G401.6 (cell line): ENCODE results near the gene NKAIN1.
"Not testable (repeated sequence)": the region's sequence is repeated elsewhere in the genome, so short reads cannot be mapped to it uniquely, and the experiment has no call there.

Source experiments
- FAIRE-seq: peaks from 2 replicates; lab custom pipeline; 2012; peaks lifted over from hg19 to GRCh38; lab: Jason Lieb, UNC

Gene NKAIN1

DNA sequence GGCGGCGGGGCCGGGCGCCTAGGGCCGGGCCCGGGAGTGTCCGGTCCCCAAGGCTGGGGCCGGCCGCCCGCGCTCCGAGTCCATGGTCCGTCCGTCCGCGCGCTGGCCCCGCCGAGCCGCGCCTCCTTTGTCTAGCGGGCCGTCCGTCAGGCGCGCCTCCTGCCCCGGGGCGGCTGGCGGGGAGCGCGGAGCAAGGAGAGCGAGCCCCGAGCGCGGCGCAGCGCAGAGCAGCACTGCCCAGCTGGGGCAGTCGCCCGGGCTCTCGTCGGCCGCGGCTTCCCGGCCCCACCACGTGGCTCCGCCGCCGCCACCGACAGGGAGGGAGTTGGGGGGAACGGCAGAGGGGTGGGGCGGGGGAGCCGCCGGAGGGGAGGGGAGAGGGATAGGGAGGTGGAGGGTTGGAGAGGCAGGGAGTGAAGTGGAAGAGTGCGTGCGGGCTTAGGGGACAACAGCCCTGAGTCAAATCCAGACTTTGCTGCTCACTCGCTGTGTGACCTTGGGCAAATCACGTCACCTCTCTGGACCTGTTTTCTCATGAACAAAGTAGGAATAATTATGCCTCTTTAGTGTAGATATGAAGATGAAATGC is at the start of gene NKAIN1:
Gene NKAIN1, minus strand, starts transcription at position 235 of the 589 bp plus-strand sequence. CDS start 340 bp downstream, outside the sequence.
- FAIRE-seq, result no peak

DNA sequence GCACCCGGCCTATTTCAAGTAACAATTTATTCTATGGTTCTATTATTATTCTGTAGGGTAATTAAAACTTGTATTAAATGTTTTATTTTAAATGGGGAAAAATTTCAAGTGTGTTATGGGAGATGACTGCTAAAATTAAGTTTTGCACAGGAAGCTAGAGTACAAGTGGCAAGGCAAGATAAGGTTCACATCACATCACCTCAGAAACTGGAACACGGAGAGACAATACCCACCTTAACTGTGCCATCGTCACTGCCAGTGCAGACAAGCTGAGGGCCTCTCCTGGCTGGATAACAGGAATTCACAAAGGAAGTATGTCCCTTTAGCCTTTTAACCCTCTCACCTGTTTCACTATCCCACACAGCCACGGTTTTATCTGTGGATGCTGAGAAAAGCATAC is 49.3 kb upstream of the NKAIN1 start:
- no peak for FAIRE-seq

DNA sequence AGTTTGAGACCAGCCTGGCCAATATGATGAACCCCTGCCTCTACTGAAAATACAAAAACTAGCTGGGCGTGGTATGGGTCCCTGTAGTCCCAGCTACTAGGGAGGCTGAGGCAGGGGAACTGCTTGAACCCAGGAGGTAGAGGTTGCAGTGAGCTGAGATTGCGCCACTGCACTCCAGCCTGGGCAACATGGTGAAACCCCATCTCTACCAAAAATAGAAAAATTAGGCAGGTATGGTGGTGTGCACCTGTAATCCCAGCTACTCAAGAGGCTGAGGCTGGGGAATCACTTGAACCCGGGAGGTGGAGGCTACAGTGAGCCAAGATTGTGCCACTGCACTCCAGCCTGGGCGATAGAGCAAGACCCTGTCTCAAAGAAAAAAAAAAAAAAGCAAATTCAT is 48.1 kb upstream of the NKAIN1 start:
- not testable (repeated sequence) for FAIRE-seq

DNA sequence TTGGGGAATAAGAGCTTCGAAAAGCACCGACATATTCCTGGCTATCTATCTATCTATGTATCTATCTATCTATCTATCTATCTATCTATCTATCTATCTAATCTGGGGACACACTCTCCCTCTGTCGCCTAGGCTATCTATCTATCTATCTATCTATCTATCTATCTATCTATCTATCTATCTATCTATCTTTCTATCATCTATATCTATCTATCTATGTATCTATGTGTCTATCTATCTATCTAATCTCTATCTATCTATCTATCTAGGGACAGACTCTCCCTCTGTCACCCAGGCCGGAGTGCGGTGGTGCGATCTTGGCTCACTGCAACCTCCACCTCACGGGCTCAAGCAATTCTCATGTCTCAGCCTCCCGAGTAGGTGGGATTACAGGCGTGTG is 42.7 kb upstream of the NKAIN1 start:
- not testable (repeated sequence) for FAIRE-seq

DNA sequence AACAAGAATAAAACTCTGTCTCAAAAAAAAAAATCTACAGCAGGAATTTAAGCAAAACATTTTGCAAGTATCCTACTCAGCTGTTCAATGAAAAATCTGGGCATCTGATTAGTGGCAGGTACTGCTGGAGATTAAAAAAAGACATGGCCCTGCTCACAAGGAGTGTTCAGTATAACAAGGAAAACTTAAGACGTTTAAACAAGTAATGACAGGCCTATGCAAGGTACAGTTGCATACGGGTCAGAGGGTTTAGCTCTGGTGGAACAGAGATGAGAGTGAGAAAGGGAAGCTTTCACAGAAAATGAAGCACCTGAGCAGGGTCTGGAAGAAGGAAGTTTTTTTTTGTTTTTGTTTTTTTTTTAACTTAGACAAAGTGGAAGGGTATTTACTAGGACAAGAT is 33.9 kb upstream of the NKAIN1 start:
- FAIRE-seq, result no peak

DNA sequence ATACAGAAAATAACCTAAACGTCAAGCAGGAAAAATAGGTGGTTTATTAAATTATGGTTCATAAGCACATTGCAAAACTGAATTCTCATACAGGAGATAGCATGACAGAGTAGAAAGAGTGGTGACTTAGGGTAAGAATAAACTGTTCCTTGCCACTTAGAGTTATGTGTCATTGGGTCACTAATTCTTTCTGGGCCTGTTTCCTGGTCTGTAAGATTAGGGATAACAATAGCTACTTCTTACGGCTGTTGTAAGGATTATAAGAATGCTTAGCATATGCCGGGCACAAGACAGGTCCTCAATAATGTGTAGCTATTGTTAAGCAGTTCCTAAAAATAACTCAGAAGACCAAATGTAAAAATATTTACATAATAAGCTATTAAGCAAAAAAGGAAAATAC is 32.7 kb upstream of the NKAIN1 start:
- FAIRE-seq, result no peak

DNA sequence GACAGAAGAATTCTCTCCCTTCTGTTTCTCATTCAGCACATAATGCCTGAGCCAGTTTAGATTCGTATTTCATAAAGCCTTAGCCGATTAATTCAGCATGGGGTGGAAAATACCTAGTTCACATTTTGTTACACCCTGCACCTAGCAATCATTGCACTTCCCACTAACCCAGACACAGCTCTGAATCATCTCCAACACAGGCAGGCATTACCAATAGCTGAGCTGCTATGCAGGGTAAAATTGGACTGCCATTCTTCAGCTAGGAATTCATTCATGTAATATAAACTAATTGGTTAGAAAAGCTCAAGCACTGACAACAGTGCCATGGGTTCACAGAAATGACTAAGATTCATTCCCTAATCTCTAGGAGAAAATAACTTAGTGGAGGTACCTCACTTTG is 26.9 kb upstream of the NKAIN1 start:
- FAIRE-seq, result no peak

DNA sequence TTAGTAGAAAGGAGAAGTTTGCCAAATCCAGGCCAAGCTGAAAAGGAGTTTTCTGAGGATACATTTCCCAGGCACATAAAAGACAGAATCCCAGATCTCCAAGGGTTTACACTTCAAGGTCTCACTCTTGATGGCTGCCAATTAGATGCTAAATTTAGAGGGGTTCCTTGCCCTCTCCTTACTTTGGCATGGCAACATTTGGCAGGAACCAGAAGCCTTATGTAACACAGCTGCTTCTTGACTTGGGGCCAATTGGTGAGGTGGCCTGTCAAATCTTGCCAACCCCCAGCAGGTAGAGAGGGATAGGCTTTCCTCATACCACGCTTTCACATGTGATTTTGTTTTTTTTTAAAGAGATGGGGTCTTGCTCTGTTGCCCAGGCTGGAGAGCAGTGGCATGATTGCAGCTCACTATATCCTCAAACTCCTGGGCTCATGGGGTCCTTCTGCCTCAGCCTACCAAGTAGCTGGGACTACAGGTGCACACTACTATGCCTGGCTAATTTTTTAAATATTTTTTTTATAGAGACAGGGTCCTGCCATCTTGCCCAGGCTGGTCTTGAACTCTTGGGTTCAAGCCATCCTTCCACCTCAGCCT is 25.2 kb upstream of the NKAIN1 start:
- no peak for FAIRE-seq

DNA sequence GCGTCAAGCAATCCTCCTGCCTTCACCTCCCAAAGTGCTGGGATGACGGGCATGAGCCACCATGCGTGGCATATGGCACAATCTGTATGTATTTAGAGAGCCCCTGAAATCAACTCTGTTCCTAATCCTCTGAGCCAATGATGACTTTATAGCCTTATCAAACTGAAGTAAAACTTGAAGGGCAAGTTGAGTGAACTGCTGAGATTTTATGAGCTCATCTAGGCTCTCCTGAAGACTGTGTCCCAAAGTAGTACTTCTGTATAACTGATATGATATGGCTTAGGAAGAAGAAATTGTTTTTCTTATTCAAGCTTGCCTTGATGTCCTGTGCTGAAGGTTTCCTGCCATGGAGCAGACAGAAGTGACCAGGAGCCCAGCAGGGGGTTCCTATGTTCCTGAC is 23.7 kb upstream of the NKAIN1 start:
- no peak for FAIRE-seq

DNA sequence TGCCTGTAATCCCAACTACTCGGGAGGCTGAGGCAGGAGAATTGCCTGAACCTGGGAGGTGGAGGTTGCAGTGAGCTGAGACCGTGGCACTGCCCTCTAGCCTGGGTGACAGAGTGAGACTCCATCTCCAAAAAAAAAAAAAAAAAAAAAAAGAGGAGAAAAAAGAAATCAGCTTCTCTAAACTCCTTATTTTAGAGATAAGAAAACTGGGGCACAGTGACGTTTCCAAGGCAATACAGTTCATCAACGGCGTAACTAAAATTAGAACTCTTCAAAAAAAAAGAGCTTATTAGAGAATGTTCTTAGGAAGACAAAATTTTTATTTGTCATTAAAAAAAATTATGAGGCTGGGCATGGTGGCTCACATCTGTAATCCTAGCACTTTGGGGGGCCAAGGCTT is 22.7 kb upstream of the NKAIN1 start:
- not testable (repeated sequence) for FAIRE-seq

DNA sequence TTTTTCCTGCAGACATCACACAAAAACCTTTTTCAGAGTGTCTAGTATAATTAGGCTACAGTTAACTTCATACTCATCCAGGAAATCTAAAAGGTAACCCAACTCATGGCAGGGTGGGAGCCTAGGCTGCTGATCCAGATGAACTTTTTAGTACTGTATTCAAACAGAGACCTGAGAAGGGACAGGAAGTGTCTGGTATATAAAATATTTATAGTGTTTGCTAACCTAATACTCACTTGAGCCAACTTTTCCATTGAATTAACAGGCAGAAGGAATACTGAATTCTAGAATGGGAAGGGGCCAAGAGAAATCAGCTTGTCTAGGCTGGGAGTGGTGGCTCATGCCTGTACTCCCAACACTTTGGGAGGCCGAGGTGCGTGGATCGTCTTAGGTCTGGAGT is 22.2 kb upstream of the NKAIN1 start:
- no peak for FAIRE-seq

DNA sequence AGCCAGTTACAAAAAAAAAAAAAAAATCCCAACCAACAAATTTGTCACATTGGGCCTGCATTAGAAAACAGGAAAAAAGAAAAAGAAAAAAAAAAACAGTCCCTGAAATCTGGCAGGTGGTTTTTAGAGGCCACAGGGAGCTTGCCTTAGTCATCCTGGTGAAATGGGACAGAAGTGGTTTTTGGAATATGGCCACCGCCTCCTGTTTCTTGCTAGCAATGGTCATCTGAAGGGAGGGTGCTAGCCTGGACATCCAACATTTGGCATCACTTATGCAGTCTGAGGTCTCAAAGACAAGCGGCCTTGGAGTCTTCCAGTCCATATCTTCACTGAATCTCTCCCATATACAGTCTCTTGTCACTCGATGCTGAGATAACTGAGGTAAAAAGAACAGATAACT is 20.1 kb upstream of the NKAIN1 start:
- FAIRE-seq, result no peak

DNA sequence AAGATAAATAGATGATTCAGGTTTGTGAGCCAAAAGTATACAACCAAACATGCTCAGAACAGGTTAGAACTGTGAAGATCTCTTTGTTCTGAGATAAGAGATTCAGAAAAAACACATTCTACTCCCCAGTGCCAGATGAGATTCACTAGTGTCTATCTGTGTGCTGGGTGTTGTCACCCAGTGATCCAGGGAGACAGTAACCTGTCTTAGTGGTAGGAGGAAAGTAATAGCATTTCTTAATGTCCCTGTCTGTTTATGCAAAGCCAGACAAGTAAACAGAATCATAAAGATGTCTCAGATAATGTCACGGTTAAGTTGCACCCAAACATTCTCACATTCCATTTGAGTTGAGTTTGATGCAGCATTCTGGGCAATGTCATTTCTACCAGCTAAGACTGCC is 18.9 kb upstream of the NKAIN1 start:
- FAIRE-seq, result no peak

DNA sequence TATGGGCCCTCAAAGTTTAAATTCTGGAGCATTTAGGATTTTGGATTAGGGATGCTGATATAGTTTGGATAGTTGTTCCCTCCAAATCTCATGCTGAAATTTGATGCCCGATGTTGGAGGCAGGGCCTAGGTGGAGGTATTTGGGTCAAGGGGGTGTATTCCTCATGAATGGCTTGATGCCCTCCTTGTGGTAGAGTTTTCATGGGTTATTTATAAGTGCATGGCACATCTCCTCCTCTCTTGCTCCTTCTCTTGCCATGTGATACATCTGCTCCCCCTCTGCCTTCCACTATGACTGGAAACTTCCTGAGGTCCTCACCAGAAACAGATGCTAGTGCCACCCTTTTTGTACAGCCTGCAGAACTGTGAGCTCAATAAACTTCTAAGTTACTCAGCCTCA is 17.5 kb upstream of the NKAIN1 start:
- no peak for FAIRE-seq

DNA sequence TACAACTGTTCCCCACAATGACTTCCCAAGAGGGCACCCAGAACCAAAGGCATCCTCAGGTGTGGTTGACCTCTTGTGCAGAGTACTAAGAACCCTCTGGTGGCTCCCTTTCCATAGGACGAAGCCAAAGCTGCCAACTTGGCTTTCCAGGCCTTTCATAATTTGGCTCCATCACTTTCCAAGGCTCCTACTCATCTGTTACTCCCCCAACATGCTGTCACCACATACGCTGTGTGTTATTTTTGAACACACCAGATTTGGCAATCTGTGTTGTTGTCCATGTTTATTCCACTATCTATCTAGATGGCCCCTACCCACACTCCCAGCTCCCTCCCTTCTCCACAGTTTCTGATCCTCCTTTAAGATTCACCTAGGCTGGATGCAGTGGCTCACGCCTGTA is 10.2 kb upstream of the NKAIN1 start:
- no peak for FAIRE-seq

DNA sequence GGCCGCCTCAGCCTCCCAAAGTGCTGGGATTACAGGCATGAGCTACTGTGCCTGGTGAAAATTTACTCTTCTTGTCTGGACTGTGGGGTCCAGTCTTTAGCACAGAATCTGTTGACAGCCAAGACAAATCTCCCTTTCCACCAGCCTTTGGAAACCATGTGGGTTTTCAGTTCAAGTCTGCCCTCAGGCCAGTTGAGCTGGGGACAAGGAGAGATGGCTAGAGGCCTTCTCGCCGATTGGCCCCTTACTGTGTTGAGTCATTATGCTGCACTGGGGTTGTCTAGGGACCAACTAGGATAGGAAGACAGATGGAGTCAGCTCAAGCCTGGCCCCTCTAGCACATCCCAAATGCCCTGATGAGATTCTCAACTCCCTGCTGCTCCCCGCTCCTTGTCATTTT is 8.6 kb upstream of the NKAIN1 start:
- FAIRE-seq, result no peak

DNA sequence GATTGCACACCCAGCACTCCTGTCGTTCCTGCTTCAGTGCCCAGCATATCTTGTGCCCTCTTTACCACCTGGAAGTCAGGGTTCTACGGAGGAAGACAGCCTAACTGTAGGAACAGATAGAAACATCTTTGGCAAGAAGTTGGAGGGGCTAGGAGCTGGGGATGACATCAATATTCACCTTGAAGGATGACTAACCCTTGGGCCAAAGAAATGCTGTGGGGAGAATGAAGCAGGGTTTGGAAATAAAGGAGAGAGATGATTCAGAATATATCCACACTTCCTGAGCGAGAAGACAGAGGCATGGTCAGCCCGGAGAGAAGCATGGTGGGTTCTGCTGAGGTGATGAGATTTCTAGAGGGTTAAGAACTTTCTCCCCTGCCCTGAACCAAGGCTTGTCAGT is 4.6 kb upstream of the NKAIN1 start:
- FAIRE-seq, result no peak

DNA sequence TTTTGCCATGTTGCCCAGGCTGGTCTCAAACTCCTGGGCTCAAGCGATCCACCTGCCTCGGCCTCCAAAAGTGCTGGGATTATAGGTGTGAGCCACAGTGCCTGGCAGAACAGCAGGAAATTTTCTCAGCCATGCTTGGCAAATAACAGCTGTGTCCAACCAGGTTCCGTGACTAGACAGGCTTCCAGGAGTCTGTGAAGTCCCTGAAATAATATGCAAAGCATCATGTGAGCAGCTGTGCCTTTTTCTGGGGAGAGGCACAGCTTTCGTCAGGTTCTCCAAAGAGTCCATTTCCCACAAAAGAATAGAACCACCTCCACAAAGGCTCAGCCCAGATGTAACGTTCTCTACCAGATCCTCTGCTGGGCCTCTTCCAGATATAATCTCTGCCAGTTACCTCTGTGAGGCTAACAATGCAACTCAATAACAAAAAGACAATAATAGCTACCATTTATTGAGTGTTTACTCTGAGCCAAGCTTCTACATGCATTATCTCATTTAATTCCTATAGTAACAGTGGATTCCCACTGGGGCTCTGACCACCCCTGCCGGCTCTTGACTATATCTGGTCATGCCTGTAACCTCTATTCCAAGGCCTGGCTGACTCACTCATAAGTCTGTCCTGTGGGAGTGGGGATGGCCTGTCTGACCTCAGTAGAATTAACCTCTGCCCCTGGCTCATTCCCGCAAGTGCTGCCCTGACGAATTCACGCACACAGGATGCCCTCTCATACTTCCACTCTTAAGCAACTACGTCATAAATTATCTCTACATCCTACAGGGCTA is 4.0 kb upstream of the NKAIN1 start:
- no peak for FAIRE-seq

DNA sequence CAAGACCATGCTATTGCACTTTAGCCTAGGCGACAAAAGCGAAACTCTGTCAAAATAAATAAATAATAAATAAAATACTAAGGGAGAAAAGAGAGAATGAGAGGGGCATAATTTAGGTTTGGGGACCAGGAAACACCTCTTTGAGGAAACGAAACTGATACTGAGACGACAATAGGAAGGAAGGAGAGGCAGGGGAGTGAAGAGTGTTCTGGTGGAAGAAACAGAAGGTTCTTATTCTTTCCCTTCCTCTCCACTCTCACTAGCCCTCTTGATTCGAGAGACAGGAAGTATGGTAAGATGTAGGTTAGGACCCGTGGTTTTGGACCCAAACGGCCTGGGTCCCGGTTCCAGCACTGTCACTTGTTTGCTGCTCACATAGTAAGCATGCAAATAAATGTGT is 1.6 kb upstream of the NKAIN1 start:
- no peak for FAIRE-seq

DNA sequence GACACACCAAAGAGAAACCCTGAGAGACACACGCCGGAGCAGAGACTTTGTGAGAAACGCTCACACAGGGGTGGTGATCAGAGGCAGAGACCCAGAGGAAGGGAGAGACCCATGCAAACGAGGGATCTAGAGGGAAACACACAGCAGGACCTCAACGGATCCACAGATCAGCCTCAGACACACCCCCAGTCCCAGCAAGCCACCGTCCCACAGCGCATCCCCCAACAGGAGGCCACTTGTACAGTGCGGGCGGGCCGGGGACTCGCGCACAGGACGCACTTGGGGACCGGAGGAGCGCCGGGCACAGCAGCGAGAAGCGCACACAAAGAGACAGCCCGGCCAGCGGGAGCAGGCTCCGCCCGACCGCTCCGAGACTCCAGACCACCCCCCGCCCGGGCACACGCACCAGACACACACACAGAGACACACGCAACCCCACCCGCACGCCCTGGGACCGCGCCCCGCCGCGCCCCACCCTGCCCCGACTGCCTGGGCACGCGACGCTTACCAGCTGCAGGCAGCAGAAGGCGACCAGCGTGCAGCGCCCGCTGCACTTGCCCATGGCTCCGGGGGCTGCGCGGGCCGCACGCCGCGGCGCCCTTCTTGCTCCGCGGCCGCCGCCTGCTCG is 587 bp downstream of the NKAIN1 start:
- FAIRE-seq, result no peak

DNA sequence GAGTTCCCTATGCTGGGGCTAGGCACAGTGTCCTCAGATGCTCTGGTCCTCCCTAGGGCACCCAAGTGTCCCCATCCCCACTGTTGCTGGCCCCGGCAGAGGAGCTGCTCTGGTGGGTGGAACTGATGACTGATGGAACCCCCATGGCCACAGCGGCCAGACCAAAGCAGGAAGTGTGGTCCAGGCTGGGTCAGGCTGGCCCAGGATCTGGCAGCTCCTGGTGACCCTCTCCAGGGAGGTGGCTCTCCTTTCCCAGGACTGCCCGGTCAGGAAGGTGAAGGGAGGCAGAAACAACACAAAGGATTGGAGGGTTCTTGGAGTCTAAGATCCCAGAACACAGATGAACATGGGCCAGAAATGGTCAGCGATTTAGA is 1.1 kb downstream of the NKAIN1 start:
- no peak for FAIRE-seq

DNA sequence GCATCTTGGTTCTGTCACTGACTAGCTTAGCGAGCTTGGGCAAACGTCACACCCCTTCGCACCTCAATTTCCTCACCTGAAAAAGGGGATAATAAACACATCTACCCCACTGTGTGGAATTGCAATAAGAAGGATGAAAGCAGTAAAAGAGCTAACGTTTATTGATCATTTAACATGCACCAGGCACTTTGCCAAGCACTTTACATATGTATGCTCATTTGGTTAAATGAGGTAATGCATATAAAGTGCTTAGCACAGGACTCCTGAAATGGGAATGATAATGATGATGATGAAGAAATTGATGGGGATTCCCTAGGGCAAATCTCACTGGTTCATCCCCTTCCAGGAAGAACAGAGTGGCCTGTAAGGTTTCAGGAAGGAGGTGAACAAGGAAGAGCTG is 4.8 kb downstream of the NKAIN1 start:
- FAIRE-seq, result no peak

DNA sequence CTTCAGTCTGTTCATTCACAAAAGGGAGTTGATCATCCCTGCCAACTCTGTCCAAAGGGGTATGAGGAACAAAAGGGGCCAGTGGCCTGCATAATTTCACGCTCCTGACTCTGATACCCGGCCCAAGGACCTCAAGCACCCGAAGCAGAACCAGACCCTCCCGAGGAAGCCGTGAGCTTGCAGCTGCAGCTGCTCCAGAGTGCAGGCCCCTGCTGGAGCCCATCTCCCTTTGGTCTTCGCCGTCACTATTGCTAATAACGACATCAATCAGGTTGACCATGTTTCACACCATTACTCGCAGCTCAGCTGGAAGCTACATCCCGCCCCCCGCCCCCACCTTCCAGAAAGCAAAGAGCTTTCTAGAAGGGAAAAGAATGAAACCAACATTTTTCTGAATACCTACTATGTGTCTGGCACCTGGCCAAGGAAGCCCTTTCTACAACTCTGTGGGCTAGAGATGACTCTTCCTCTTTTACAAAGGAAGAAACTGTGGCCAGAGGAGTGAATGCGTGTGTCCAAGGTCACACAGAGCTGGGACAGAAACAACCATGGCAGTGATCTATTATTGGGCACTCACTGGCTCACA is 5.5 kb downstream of the NKAIN1 start:
- FAIRE-seq, result no peak
